K562 (cell line): ENCODE results near the gene ANO4. TPM values are rescaled to one million over a fixed set of nuclear protein-coding genes. Genes with fewer than 3 reads are reported as not detected.

Experiments
- ATAC-seq: fragments of 200-7000 bp; cut with Tn5 transposase; 3 replicates; pipeline ENCODE4 v1.9.1; 2020; ENCODE audit warnings: moderate library complexity
- BruUV-seq: library from RNA; stranded (reverse); fragments of 400-500 nt; replicated peaks from 2 replicates; lab custom pipeline; 2021; lab: Mats Ljungman, UMichigan
- CTCF ChIA-PET: fragments of 300-600 bp; formaldehyde crosslinking; extraction: SDS; loops from one replicate; lab custom pipeline; 2021; ENCODE audit warnings: low intra/inter-chr PET ratio; lab: Yijun Ruan, JAX
- POLR2A ChIA-PET: fragments of 300-600, 350-650 bp; sonication (Branson Sonifier 250); formaldehyde crosslinking; extraction: SDS; loops from one replicate; lab custom pipeline; 2021; ENCODE audit warnings: antibody characterized with exemption, inconsistent platforms; lab: Yijun Ruan, JAX
- DNase-seq, 4 experiments: peaks; one replicate each; pipeline versions ENCODE4 v3.0.0 to v3.0.0-alpha.2; 2011 to 2018; ENCODE audit warnings: low spot score in 3 of 4, mixed read lengths in 3 of 4; ENCODE audit errors: extremely low read depth in 1 of 4
- FAIRE-seq: peaks from 2 replicates; lab custom pipeline; 2011; peaks lifted over from hg19 to GRCh38; lab: Jason Lieb, UNC
- H2AFZ ChIP-seq: 2 replicates; pipeline ENCODE4 v1.6.0; 2011; ENCODE audit warnings: low read depth, low read length, control low read depth, inconsistent platforms
- H3K27ac ChIP-seq: fragments of 200-600 bp; 3 replicates; pipeline ENCODE4 v1.8.0; 2011; ENCODE audit warnings: low read depth, mild to moderate bottlenecking, control low read depth, inconsistent platforms, low read length, moderate library complexity, mixed read lengths; ENCODE audit errors: extremely low read depth
- H3K27me3 ChIP-seq, 2 experiments: fragments of 300-600 bp in 1 of 2; 2 replicates in 1 of 2; 3 replicates in 1 of 2; pipeline versions ENCODE4 v1.6.0 to v1.8.0; 2011; ENCODE audit warnings: inconsistent platforms in 2 of 2, low read length in 2 of 2, mild to moderate bottlenecking in 1 of 2, mixed read lengths in 1 of 2, moderate library complexity in 1 of 2; ENCODE audit not compliant: control insufficient read depth in 2 of 2, insufficient read depth in 2 of 2
- H3K36me3 ChIP-seq: fragments of 300-600 bp; 3 replicates; pipeline ENCODE4 v1.8.0; 2011; ENCODE audit warnings: mild to moderate bottlenecking, low read length, inconsistent platforms; ENCODE audit not compliant: control insufficient read depth, insufficient read depth
- H3K4me1 ChIP-seq, 2 experiments: fragments of 200-600 bp in 1 of 2; replicated peaks in 1 of 2; 2 replicates in 1 of 2; 3 replicates in 1 of 2; pipeline versions ENCODE4 v1.5.1 to v1.8.0; 2011; ENCODE audit warnings: inconsistent platforms in 2 of 2, low read length in 2 of 2, mild to moderate bottlenecking in 1 of 2, mixed read lengths in 1 of 2, moderate library complexity in 1 of 2; ENCODE audit not compliant: control insufficient read depth in 2 of 2, insufficient read depth in 2 of 2
- H3K4me2 ChIP-seq: 2 replicates; pipeline ENCODE4 v1.6.1; 2011; ENCODE audit warnings: low read length, control low read depth, inconsistent platforms, mixed read lengths; ENCODE audit not compliant: insufficient read depth
- H3K4me3 ChIP-seq: fragments of 200-600 bp; sonication (generic), shearing (Covaris generic); 2 replicates; pipeline ENCODE4 v1.5.1; 2016; ENCODE audit warnings: control low read depth, inconsistent platforms
- H3K79me2 ChIP-seq: fragments of 200-600 bp; 3 replicates; pipeline ENCODE4 v1.8.0; 2011; ENCODE audit warnings: low read length, inconsistent platforms; ENCODE audit not compliant: control insufficient read depth, insufficient read depth
- H3K9ac ChIP-seq, 2 experiments: 2 replicates each; pipeline versions ENCODE4 v1.6.0 to v1.6.1; 2011; ENCODE audit warnings: low read depth in 2 of 2, low read length in 2 of 2, control low read depth in 1 of 2, inconsistent platforms in 1 of 2, mild to moderate bottlenecking in 1 of 2, mixed read lengths in 1 of 2; ENCODE audit not compliant: insufficient read depth in 1 of 2
- H3K9me1 ChIP-seq: one replicate; pipeline ENCODE4 v1.6.0; 2011; ENCODE audit warnings: inconsistent platforms, mild to moderate bottlenecking, low read length, moderate library complexity; ENCODE audit not compliant: control insufficient read depth, insufficient read depth
- H3K9me3 ChIP-seq: replicated peaks from 2 replicates; pipeline ENCODE4 v1.5.1; 2011; ENCODE audit warnings: low read depth, low read length, inconsistent platforms; ENCODE audit not compliant: control insufficient read depth, insufficient read depth
- H4K20me1 ChIP-seq: replicated peaks from 2 replicates; pipeline ENCODE4 v1.6.1; 2011; ENCODE audit warnings: low read length, inconsistent platforms, mixed read lengths; ENCODE audit not compliant: control insufficient read depth, insufficient read depth
- CREB1 ChIP-seq, 2 experiments: sonication (generic) in 1 of 2; formaldehyde crosslinking in 1 of 2; IDR thresholded peaks; 2 replicates each; pipeline versions ENCODE4 v1.6.1 to v1.8.0; 2012 to 2022; ENCODE audit warnings: inconsistent platforms in 1 of 2, mild to moderate bottlenecking in 1 of 2, missing genetic modification reagents in 1 of 2, moderate library complexity in 1 of 2
- EHMT2 ChIP-seq: fragments of 450-650 bp; IDR thresholded peaks from 2 replicates; pipeline ENCODE4 v1.6.1; 2018; ENCODE audit warnings: antibody characterized with exemption
- MEF2D ChIP-seq: conservative IDR thresholded peaks from 2 replicates; pipeline ENCODE4 v1.6.1; 2016; ENCODE audit warnings: low read depth, missing genetic modification characterization, missing compliant biosample characterization
- MTA1 ChIP-seq: fragments of 450-650 bp; IDR thresholded peaks from 2 replicates; pipeline ENCODE4 v1.6.1; 2017; ENCODE audit warnings: borderline replicate concordance
- SIN3A ChIP-seq, 2 experiments: fragments of 150-350 bp in 1 of 2; IDR thresholded peaks; 2 replicates each; pipeline ENCODE4 v1.6.1; 2011 to 2016; ENCODE audit warnings: borderline replicate concordance in 2 of 2, low read depth in 2 of 2, low read length in 2 of 2, mild to moderate bottlenecking in 2 of 2, moderate library complexity in 2 of 2; ENCODE audit not compliant: control insufficient read depth in 1 of 2
- STAT5A ChIP-seq: IDR thresholded peaks from 2 replicates; pipeline ENCODE4 v1.6.1; 2012; ENCODE audit warnings: low read length, inconsistent platforms, borderline replicate concordance
- WGBS: fragments of 100-300 bp; shearing (Covaris generic); methylation state at CpG from one replicate; pipeline ENCODE4 v1.1.6; 2016; ENCODE audit warnings: low coverage, mixed read lengths; ENCODE audit not compliant: insufficient coverage; ENCODE audit errors: missing lambda C conversion rate; 5-methylcytosine and 5-hydroxymethylcytosine counted together
- in situ Hi-C: fragments of 300-500 bp; cut with MboI; formaldehyde crosslinking; loops from 4 replicates; pipeline ENCODE4 v1.15.0; 2018; ENCODE audit warnings: inconsistent platforms, mixed read lengths
- intact Hi-C: fragments of 100-400 bp; cut with micrococcal nuclease; formaldehyde crosslinking; loops from 2 replicates; pipeline ENCODE4 v1.14.2; 2022
- polyA plus RNA-seq, 8 experiments: library from polyadenylated mRNA; depleted of rRNA in 4 of 8; stranded (reverse) in 5 of 8; unstranded in 3 of 8; fragments of >200 nt; fragmentation: Nextera tagmentation in 2 of 8; fragmentation: Illumina TruSeq in 1 of 8; extraction: Ambion mirVana in 2 of 8; extraction: Trizol in 1 of 8; gene quantifications; 2 replicates each; pipeline versions ENCODE4 v1.2.1 to v1.2.3, GENCODE V29; 2011 to 2014; ENCODE audit warnings: inconsistent platforms in 1 of 8, missing spikeins in 1 of 8
- total RNA-seq, 7 experiments: library from RNA; depleted of rRNA in 6 of 7; stranded (reverse); fragments of >200 nt in 6 of 7; fragmentation: Illumina TruSeq in 2 of 7; extraction: Trizol in 2 of 7; gene quantifications; 2 replicates each; pipeline versions ENCODE4 v1.2.1 to v1.2.3, GENCODE V29; 2011 to 2021; ENCODE audit warnings: low replicate concordance in 1 of 7
- TF ChIP-seq, protein P1 (sequence below): fragments of 450-650 bp; IDR thresholded peaks from 2 replicates; pipeline ENCODE4 v1.7.0; 2016; ENCODE audit warnings: borderline replicate concordance
- TF ChIP-seq, protein P2 (sequence below): fragments of 250-450 bp; sonication (Bioruptor Pico); IDR thresholded peaks from 2 replicates; pipeline ENCODE4 v1.4.0; 2020; ENCODE audit warnings: borderline replicate concordance
- TF ChIP-seq, protein P3 (sequence below): fragments of 450-650 bp; IDR thresholded peaks from 2 replicates; pipeline ENCODE4 v1.6.1; 2016; ENCODE audit warnings: borderline replicate concordance
- TF ChIP-seq, protein P4 (sequence below), 3 experiments: fragments of 200-800 bp in 1 of 3; sonication (Bioruptor generic) in 1 of 3; sonication (generic) in 1 of 3; formaldehyde crosslinking in 1 of 3; IDR thresholded peaks; 2 replicates each; pipeline versions ENCODE4 v1.6.1 to v1.8.0; 2016 to 2022; ENCODE audit warnings: mild to moderate bottlenecking in 2 of 3, missing compliant biosample characterization in 2 of 3, missing genetic modification characterization in 2 of 3, missing genetic modification reagents in 1 of 3
- TF ChIP-seq, protein P5 (sequence below): sonication (generic); formaldehyde crosslinking; IDR thresholded peaks from 2 replicates; pipeline ENCODE4 v1.8.0; 2022; ENCODE audit warnings: mild to moderate bottlenecking, low read depth, missing genetic modification reagents
- TF ChIP-seq, protein P6 (sequence below): fragments of 450-650 bp; formaldehyde crosslinking; IDR thresholded peaks from 2 replicates; pipeline ENCODE4 v1.4.0; 2020; ENCODE audit warnings: mild to moderate bottlenecking, moderate library complexity

The ANO4 gene
- total and polyA plus RNA-seq, 9 of the 15 experiments (the other 6 are each of a cell fraction or from before 2014, with no cell fraction given) = not detected

DNA sequence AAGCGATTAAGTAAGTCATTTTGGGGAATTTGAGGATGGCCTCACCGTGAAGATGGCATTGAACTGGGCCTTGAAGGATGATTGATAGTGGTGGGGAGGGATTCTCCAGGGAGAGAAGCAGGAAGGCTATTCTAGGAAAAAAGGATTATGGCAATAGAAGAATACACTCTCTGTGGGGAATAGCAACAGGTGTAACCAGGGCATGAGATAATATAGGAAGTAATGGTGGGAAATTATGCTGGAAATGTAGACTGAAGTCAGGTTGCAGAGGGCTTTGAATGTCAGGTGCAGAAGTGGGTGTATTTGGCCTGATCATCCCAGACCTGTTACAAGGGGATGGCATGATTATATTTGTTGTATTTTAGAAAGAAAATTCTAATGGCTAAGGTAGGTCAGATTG lies 4.6 kb upstream of the ANO4 start:
- no peaks in the 10 kb centered on the region for H3K9me1 ChIP-seq
- no peak overlapping the region for H3K27ac ChIP-seq
- no peaks in the 10 kb centered on the region for H3K36me3 ChIP-seq
- H3K27me3 ChIP-seq = no peaks in the 10 kb centered on the region
- H3K9ac ChIP-seq = no peak overlapping the region
- no peaks in the 10 kb centered on the region for H3K79me2 ChIP-seq
- no peaks in the 10 kb centered on the region for H3K4me1 ChIP-seq
- CTCF ChIA-PET = no interaction called here
- no peak overlapping the region for H3K4me2 ChIP-seq
- intact Hi-C loops (no loop called here), in situ Hi-C loops (no loop called here)
- FAIRE-seq (no peak), DNase-seq (no peak), ATAC-seq (no peak)
- no peaks in the 10 kb centered on the region for H4K20me1 ChIP-seq
- 0% methylated on average over 2 of the region's 2 CpGs for WGBS
- H2AFZ ChIP-seq = no peak overlapping the region
- H3K9me3 ChIP-seq = no peaks in the 10 kb centered on the region
- POLR2A ChIA-PET = interaction anchor here (0.7 kb wide), 1 partner anchor 268 kb away, joined by 4 read pairs; no protein-coding TSS in a partner anchor
- BruUV-seq = no TSS peak
- H3K4me3 ChIP-seq = no peak overlapping the region
- TF ChIP-seq STAT5A (no peak), SIN3A (IDR thresholded peaks at IDR 0.05; ENCODE audit: borderline replicate concordance in 2 of 2, control insufficient read depth in 1 of 2, low read depth in 2 of 2, low read length in 2 of 2) (no peak), EHMT2 (no peak), CREB1 (IDR thresholded peaks at IDR 0.05) (no peak), CREB1 (CRISPR knock-in tag; IDR thresholded peaks at IDR 0.05) (no peak), MEF2D (tag) (no peak), MTA1 (no peak)
- TF ChIP-seq, protein P1, sequence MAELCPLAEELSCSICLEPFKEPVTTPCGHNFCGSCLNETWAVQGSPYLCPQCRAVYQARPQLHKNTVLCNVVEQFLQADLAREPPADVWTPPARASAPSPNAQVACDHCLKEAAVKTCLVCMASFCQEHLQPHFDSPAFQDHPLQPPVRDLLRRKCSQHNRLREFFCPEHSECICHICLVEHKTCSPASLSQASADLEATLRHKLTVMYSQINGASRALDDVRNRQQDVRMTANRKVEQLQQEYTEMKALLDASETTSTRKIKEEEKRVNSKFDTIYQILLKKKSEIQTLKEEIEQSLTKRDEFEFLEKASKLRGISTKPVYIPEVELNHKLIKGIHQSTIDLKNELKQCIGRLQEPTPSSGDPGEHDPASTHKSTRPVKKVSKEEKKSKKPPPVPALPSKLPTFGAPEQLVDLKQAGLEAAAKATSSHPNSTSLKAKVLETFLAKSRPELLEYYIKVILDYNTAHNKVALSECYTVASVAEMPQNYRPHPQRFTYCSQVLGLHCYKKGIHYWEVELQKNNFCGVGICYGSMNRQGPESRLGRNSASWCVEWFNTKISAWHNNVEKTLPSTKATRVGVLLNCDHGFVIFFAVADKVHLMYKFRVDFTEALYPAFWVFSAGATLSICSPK = no peak
- TF ChIP-seq, protein P2, sequence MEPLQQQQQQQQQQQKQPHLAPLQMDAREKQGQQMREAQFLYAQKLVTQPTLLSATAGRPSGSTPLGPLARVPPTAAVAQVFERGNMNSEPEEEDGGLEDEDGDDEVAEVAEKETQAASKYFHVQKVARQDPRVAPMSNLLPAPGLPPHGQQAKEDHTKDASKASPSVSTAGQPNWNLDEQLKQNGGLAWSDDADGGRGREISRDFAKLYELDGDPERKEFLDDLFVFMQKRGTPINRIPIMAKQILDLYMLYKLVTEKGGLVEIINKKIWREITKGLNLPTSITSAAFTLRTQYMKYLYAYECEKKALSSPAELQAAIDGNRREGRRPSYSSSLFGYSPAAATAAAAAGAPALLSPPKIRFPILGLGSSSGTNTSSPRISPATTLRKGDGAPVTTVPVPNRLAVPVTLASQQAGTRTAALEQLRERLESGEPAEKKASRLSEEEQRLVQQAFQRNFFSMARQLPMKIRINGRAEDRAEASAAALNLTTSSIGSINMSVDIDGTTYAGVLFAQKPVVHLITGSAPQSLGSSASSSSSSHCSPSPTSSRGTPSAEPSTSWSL (CRISPR knock-in tag) = no peak
- TF ChIP-seq, protein P3, sequence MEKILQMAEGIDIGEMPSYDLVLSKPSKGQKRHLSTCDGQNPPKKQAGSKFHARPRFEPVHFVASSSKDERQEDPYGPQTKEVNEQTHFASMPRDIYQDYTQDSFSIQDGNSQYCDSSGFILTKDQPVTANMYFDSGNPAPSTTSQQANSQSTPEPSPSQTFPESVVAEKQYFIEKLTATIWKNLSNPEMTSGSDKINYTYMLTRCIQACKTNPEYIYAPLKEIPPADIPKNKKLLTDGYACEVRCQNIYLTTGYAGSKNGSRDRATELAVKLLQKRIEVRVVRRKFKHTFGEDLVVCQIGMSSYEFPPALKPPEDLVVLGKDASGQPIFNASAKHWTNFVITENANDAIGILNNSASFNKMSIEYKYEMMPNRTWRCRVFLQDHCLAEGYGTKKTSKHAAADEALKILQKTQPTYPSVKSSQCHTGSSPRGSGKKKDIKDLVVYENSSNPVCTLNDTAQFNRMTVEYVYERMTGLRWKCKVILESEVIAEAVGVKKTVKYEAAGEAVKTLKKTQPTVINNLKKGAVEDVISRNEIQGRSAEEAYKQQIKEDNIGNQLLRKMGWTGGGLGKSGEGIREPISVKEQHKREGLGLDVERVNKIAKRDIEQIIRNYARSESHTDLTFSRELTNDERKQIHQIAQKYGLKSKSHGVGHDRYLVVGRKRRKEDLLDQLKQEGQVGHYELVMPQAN = no peak
- TF ChIP-seq, protein P4, sequence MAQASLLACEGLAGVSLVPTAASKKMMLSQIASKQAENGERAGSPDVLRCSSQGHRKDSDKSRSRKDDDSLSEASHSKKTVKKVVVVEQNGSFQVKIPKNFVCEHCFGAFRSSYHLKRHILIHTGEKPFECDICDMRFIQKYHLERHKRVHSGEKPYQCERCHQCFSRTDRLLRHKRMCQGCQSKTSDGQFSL (CRISPR knock-in tag; IDR thresholded peaks at IDR 0.05) = no peak
- TF ChIP-seq, protein P4 (tag; IDR thresholded peaks at IDR 0.05) = no peak
- TF ChIP-seq, protein P5, sequence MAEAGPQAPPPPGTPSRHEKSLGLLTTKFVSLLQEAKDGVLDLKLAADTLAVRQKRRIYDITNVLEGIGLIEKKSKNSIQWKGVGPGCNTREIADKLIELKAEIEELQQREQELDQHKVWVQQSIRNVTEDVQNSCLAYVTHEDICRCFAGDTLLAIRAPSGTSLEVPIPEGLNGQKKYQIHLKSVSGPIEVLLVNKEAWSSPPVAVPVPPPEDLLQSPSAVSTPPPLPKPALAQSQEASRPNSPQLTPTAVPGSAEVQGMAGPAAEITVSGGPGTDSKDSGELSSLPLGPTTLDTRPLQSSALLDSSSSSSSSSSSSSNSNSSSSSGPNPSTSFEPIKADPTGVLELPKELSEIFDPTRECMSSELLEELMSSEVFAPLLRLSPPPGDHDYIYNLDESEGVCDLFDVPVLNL (CRISPR knock-in tag) = no peak
- TF ChIP-seq, protein P6, sequence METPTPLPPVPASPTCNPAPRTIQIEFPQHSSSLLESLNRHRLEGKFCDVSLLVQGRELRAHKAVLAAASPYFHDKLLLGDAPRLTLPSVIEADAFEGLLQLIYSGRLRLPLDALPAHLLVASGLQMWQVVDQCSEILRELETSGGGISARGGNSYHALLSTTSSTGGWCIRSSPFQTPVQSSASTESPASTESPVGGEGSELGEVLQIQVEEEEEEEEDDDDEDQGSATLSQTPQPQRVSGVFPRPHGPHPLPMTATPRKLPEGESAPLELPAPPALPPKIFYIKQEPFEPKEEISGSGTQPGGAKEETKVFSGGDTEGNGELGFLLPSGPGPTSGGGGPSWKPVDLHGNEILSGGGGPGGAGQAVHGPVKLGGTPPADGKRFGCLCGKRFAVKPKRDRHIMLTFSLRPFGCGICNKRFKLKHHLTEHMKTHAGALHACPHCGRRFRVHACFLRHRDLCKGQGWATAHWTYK = no peak
